Superior temporal gyrus (tissue), 1 donor: ENCODE results near the gene DNAJC7.
"Not testable (repeated sequence)": the region's sequence is repeated elsewhere in the genome, so short reads cannot be mapped to it uniquely, and the experiment has no call there.

Experiments used
- DNase-seq: peaks from one replicate; pipeline ENCODE4 v3.0.0-alpha.2; 2016; ENCODE audit errors: extremely low spot score

DNAJC7 gene

DNA sequence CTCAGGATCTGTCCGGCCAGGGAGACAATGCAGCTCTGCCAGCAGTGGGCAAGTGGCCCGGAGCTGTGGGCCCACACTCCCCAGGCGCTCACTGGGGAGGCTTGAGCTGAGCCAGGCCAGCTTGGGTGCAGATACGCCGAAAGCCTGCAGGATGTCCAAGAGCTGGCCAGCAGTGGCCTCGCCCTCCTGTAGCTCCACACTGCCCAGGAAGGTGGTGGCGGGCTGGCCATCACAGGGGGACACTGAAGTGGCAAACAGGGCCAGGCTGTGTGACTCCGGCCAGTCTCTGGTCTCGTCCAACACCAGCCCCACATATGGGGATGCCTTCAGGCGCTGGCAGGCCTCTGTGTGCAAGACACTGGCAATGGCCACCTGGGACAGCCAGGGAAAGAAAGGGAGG, 23.6 kb upstream of the DNAJC7 start:
- no peak for DNase-seq

DNA sequence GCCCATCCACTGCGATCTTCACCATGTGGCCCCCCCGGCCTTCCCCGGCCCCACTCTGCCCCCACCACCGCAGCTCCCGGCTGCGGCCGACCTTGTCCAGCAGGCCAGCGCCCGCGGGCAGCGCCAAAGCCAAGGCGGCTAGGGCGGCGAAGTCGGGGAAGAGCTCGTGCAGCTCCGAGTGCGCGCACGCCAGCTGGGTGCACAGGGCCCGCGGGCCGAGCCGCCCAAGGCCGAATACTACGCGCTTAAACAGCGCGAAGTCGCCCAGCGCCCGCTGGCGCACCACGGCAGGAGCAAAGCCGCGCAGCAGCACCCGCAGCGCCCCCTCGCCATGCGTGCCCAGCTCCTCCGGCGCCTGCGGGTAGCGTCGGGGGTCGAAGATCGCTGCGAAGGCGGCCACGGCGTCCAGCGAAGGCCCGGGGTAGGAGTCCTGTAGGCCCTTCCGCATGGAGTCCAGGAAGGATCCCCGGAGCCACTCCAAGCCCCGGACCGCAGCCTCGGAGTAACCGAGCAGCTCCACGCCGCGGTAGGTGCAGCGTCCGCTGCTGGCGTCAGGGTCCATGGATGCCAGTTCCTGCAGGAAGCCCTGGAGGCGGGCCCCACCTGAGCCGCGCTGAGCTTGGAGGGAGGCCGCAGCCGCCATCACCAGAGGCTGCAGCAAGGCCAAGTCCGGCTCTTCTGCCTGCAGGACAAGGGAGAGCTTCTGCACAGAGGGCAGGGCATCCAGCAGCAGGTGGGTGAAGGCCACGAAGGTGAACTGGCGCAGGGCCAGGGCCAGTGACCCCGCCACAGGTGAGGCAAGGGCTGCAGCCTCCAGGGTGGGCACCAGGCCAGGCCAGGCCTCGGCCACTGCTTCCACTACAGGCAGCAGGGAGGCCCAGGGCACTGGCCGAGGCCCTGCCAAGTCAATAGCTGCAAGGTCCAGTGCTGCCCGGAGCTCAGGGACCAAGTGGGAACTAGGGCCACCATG, 22.8 kb upstream of the DNAJC7 start:
- no peak for DNase-seq

DNA sequence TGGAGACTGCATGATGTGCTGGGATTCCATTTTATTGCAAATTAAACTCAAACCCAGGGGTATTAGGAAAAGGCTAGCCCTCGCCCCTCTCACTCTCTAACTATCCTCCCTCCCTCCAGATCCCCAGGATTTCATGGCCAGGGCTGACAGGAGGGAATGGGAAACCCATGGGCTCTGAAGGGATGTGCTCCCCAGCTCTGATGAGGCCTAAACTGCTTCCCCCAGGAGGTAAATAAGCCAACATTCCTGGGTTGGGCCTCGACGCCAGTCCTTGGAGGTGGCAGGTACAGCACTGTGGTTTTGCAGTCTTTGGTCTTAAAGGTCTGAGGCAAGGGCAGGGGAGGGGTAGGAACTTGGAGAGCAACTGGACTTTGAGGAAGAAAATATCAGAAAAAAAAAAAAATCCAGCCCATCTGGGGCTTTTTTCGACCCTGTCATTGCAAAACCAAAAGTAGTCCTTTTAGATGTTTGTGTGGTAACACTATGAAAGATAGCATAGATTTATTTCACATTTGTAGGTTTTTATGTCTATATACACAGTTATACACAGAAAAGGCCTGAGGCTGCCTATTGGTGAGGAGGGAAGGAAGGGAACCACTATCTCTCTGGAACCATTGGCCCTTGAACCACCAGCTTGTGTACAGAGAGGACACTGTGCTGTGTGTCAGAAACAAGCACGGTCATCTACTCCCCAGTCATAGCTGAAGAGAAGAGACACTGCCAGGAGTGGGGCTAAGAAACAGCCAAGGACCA, 21.2 kb upstream of the DNAJC7 start:
- no peak for DNase-seq

DNA sequence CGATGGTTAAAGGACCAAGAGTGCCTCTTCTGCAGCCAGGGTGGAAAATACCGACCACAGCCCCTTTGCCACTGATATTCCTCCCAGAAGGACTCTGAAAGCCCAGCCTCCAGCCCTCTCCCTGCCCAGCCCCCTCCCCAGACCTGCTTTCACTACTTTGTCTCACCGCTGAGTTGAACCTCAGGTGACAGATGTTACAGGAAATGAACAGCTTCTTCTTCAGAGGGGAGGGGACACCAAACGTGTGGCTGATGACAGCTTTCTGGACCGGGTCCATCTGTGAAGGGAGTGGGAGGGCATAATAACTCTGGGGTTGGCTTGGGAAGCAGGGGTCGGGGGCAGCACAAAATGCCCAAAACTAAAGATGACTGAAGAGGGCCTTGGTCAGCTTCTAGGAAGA, 16.8 kb upstream of the DNAJC7 start:
- no peak for DNase-seq

DNA sequence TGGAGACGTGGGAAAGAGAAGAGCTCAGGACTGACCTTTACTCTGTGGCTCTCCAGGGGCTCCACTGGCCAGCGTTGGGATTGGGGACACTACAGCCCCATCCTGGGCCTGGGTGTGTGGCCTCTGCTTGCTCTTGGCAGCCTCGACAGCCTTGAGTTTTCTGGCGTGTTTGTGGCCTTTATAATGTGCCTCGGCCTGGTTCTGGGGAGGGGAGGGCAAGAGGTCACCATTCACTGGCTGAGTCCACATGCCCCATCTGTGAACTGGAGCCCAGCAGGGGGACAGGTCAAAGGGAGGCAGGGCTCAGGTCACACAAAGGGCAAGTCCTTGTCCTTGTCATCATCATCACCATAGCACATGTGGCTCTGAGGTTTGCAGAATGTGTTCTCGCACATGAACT, 14.3 kb upstream of the DNAJC7 start:
- DNase-seq = no peak

DNA sequence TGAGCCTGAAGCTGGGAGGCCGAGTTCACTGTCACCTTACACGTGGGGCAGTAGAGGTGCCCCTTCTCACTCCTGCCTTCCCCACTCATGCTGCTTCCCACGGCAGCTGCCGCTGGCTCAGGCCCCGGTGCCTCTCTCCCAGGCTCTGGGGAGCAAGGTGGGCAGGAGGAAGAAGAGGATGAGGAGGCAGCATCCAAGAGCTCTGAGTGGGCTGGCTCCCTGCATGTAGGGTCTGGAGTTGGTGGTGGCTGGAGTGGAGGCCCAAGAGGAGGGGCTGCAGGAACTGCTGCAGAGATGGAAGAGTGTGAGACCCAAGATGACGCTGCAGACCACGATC, 11.5 kb upstream of the DNAJC7 start:
- no peak for DNase-seq

DNA sequence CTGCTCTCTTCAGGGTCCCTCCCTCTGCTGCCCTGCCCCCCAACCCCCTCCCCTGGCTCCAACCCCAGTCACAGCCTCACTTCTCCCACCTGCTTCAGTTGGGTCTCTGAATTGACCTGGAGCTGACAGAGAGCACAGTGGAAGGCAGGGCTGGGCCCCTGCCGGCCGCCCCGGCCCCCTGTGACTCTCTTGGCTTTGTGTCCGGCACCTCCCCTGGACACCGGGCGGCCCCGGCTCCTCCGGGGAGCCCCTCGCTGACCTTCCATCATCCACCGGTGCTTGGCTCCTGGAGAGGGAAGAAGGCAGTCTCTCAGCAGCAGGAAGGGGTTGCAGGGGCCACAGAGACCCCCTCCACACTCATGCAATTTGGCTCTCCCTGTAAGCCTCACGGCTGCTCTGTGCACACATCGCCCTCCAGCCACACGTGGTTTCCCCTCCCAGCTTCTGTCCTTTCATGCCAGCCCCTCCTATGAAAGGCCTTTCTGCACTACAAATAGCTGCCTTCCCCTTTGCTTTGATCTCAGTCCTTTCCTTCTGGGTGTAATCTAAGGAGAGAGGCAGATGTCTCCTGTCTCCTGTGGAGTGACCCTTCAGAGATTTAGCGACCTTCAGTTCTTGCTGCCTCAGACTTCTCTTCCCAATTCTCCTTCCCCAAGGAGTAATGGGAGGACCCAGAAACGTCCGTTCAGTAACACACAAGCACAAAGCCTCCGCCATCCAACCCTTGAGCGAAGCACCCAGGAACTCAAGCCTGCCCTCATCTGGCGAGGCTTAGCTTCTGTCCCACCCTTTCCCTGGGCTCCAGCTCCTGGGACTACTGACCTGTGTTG, 10.9 kb upstream of the DNAJC7 start:
- no peak for DNase-seq

DNA sequence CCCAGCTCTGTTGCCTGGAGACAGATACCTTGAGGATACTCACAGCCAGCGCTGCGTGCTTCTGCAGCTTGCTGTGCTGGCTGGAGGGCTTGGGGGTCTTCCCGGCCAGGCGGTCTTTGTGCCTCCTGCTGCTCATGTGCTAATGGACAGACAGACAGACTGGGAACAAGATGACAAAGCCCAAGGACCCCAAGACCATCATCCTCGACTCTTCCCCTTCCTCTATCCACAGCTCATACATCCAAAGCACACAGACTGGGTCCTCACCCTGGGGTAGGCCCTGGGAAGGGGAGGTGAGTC, 10.3 kb upstream of the DNAJC7 start:
- DNase-seq = no peak

DNA sequence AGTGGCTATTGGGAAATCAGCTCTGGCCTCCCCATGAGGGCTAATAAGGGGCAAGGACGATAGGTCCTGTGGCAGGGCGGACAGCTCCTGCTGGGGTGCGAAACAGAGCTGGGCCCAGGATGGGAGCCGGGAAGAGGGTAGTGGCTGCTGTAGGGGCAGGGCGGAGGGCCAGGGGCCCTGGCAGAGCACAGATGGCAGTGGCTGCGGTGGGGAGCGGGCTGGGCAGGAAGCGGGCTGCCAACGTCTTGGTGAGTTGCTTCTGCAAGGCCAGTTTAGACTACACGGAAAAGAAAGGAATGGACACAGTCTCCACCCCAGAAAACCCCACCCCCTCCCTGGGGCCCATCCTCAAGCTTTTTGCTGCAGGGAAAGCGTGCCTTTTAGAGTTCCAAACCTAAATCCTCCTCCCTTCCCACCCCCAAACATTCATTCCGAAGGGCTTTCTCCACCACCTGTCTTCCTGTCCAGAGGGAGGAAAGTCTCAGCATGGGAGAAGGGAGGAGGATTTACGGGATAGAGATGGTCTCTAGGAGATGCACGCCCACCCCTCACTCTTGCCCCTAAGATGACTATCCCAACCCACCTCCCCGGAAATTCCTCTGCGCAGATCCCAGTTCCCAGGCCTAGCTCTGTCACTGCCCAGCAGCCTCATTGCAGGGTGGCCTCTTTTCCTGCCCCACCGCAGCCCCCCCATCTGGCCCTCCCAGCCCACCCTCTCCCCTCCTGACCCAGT, 9.8 kb upstream of the DNAJC7 start:
- DNase-seq = no peak

DNA sequence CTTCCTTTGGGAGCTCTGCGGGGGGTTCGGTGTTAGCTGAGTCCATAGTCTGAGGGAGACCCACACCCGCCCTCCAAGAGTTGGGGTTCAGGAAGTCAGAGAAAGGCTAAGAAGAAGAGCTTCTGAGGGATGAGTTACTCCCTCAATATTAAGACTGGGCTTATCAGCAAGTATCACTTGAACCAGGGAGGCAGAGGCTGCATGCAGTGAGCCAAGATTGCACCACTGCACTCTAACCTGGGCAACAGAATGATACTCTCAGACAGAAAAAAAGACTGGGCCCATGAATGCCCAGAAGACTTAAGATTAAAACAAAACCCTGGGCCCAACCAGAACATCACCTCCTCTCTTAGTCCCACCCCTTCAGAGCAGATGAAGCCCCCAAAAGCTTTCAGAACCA, 8.7 kb upstream of the DNAJC7 start:
- DNase-seq = no peak

DNA sequence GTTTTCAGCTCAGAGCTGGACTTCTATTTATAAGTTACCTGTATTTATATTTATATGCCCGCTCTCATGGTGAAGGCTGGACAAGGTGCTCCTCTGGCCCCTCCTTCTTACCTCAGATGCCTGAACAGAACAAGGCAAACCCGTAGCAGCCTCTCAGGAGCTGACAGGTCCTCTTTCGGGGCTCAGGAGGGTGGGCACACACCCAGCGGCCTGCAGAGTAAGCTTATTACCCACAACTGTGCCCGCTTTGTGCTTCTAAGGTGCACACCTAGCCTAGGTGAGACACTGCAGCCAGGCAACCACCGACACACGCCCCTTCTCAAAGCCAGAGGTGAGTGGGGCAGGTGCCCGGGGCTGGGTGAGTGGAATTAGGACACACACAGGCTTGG, 7.9 kb upstream of the DNAJC7 start:
- no peak for DNase-seq

DNA sequence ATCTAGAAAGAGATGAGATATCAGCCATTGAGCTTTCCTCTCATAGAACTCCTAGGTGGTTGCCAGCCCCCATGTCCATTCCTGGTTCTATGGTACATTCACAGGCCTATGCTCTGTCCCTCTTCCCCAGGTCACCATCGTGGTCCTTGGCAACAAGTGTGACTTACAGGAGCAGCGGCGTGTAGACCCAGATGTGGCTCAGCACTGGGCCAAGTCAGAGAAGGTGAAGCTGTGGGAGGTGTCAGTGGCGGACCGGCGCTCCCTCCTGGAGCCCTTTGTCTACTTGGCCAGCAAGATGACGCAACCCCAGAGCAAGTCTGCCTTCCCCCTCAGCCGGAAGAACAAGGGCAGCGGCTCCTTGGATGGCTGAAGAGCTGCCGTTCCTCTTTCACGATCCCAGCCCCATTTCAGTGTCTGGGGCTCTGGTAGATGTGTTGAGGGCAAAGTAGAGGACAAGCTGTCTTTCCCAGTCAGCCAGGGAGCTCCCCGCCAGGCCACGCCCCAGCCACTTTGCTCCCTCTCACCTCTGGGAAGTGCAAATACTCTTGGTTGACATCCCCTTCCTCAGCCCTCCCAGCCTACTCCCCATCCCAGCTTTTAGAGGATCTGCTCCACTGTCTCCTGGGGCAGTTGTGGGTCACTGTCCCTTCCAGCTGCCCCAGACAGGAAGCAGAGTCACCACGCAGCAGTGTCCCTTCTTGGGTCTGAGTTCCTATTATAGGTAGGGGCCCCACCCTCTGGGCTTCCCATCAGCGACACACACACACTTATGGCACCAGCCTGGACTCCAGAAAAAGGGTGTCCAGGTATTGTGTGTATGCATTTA, 6.5 kb upstream of the DNAJC7 start:
- DNase-seq = no peak

DNA sequence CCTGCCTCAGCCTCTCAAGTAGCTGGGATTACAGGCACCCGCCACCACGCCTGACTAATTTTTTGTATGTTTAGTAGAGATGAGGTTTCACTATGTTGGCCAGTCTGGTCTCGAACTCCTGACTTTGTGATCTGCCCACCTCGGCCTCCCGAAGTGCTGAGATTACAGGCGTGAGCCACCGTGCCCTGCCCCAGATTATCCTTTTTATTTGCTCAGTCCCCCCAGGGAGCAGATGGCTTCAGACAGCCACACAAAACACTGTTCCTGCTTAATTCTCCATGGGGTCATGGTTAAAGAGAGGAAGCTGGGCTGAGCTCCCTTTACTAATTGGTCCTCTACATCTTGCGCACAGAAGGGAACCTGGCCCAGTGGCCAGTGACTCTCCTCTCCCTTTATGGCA, 3.6 kb upstream of the DNAJC7 start:
- not testable (repeated sequence) for DNase-seq

DNA sequence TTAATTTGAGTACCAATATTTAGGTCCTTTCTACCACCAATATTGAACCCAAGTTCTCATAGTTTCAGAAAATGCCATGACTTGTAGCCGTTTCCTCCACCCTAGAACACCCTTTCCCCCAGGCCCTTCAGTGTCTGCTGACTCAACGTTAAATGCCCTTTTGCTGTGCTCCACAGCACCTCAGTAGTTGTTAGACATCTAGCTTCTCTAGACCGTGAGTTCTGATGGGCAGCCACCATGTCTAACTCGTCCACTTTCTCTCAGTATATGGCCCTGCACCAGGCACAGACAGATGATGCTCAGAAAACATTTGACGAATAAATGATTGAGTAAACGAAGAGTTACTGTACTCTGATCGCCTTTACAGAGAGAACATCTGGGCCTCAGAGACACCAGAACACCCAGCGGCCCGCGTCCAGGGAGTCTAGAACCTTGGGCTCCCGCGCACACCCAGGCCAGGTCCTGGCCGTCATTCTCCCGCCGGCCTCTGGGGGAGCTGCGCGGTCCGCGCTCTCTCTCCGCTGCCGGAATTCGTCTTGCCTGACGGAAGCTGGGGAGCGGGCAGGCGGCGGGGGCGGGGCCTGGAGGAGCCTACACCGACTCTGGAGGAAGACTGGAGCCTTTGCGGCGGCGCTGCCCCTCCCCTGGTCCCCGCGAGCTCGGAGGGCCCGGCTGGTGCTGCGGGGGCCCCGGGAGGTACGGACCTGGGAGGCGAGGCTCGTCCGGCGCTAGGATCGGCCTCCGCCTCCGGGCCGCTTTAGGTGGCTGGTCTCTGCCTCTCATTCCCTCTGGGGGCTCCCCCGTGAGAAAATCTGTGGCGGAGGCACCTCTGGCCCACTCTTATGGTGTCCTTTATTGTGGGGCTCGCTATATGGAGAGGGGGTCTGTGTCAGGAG, 2.5 kb upstream of the DNAJC7 start, which contains the start of gene NKIRAS2:
TSS of gene NKIRAS2 (plus strand) at position 582 of the 896 bp plus-strand sequence. CDS start 1,488 bp downstream, outside the sequence.
- DNase-seq = peak; percentile 80

DNA sequence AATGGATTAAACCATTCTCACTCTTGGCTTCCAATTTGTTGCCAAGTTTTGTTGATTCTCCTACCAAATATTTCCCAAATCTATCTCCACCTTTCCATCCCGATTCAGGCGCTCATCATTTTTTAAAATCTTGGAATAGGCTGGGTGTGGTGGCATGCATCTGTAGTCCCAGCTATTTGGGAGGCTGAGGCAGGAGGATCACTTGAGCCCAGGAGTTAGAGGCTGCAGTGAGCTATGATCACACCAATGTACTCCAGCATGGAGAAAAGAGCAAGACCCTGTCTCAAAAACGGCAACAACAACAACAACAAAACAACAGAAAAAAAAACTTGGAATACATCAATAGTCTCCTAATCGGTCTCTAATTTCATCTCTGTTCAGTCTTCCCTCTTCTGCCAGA, 1.7 kb upstream of the DNAJC7 start:
- DNase-seq = no peak

DNA sequence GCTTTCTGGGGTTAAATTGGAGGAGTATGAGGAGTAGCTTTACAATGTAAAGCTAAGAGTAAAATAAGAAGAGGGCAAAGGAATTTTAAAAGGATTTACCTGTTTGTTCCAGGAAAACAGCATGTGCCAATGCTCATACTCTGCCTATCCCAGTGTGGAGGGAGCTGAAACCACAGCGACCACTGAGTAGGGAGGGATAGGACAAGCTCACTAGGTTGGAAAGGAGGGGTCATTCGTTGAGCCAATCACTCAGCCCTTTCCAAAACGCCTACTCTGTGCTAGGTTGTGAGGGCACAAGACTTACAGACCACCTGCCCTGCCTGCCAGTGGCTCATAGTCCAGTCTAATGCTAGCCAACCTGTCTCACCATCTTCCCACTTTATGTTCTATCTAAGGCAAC, 1.1 kb upstream of the DNAJC7 start:
- DNase-seq = no peak

DNA sequence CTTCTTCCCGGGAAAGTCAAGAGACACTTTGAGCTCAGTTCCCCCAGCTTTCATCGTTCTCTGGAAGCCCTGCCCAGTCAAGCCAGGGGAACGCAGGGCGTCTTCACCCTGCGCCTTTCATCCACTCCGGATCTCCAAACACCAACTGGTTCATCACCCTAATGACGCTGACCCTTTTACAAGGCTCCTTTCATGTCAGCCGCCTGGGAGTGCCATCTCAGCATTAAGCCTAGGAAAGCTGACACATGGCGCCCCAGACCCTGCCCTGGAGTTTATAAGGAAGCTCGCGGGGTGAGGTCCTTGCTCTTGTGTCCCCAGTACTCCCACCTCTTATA, 594 bp upstream of the DNAJC7 start:
- no peak for DNase-seq

DNA sequence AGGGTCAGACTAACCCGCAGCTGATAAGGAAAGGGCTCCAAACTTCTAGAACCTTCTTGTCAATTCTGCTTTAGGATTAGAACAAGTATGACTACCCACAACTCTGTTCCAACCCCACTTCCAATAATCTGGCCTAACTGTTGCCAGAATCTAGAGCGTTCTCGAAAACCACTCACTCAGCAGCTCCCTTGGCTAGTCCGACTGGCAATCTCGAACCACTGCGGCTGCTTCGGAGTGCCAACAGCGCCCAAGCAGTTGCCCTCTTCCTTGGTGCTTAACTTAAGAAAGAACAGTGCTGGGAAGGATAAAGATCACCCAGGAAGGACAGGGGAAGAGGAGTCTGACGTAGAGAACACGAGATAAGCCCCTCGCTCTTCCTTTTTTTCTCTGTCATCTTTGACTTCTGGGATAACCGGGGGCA, 818 bp downstream of the DNAJC7 start:
- DNase-seq = peak; percentile 28

DNA sequence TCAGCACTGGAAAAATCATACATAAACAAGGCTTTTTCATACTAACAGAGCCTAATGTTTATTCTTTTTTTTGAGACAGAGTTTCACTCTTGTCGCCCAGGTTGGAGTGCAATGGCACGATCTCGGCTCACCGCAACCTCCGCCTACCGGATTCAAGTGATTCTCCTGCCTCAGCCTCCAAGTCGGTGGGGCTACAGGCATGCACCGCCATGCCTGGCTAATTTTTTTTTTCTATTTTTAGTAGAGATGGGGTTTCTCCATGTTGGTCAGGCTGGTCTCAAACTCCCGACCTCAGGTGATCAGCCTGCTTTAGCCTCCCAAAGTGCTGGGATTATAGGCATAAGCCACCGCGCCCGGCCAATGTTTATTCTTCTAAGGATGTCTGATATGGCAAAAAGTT, 3.5 kb downstream of the DNAJC7 start:
- not testable (repeated sequence) for DNase-seq

DNA sequence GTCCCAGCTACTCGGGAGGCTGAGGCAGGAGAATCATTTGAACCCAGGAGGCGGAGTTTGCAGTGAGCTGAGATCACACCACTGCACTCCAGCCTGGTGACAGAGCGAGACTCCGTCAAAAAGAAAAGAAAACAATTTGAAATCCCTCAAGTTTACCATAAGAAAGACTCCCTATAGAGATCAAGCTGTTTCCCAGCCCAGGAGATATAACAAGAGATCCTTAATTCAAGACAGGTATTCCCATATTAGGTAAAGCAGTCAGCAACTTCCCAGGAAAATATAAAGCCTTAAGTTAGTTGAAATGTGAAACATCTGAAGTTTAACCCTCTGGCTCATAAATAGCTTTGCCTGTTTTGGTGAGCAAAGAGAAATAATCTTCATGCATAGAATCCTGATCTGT, 4.9 kb downstream of the DNAJC7 start:
- not testable (repeated sequence) for DNase-seq
